SH-SY5Y (cell line): ENCODE results near the gene INAVA.

Experiments used
- GATA2 ChIP-seq: IDR thresholded peaks from 2 replicates; pipeline ENCODE4 v1.6.1; 2011; ENCODE audit warnings: mild to moderate bottlenecking, low read depth, low read length
- GATA3 ChIP-seq: IDR thresholded peaks from 2 replicates; pipeline ENCODE4 v1.6.1; 2011; ENCODE audit warnings: low read depth, mild to moderate bottlenecking, low read length, moderate library complexity

DNA sequence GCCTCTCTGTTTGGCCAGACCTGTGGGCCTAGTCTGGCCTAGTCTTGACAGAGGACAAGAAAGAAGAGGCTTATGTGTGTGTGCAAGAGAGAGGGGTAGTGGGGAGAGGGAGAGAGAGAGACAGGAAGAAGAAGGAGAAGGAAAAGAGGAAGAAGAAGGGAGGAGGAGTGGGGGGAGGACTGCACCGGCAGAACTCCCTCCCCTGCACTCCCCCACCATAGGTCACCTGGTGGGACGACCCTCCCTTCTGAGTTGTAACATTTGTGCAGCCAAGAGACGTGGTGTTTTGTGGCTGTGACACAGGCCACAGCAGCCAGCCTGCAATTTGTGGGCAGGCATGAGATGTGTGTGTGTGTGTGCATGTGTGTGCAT lies 4.3 kb downstream of the INAVA start:
- TF ChIP-seq GATA3 = no peak
- no peak for TF ChIP-seq GATA2
